ENCODE results near the gene ZMYND8. TPM values are rescaled to one million over a fixed set of nuclear protein-coding genes. Genes with fewer than 3 reads are reported as not detected.

Gene ZMYND8
- total RNA-seq, 1 donor from 2014 or later, result 109 TPM

DNA sequence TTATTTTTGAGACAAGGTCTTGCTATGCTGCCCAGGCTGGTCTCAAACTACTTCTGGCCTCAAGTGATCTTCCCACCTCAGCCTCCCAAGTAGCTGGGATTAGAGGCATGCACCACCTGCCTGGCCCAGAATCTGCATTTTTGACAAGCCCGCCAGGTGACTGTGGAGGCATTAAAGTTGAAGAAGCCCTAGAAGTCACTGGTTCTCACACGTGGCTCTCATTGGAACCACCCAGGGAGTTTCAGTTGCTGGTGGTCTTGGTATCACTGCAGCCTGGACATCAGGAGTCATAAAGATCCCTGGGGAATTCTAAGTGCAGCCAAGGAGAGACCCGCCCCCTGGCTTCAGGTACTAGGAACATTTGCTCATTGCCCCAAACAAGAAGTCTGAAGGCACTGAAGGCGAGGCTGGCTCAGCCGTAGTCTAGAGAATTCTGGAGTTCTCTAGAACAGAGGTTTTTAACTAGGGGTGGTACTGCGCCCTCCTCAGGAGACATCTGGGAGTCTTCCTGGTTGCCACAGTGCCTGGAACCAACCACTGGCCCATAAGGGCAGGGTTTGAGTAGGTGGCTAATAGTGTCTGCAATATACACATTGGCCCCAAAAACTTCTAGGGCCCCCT, 182.8 kb downstream of the ZMYND8 start:
- peaks cover 6% of the 10 kb centered on the region for H3K27me3 Mint-ChIP-seq (ENCODE audit: unreplicated experiment)
- DNase-seq (ENCODE audit: low spot score), result no peak

GRCh38 chr20:47172579-47172978, 183.9 kb downstream of the ZMYND8 start:
- Mint-ChIP-seq H3K27ac (ENCODE audit: unreplicated experiment) (no peak overlapping the region), H3K4me3 (ENCODE audit: unreplicated experiment) (no peak overlapping the region), H3K27me3 (ENCODE audit: unreplicated experiment) (peaks cover 6% of the 10 kb centered on the region), H3K36me3 (ENCODE audit: low read depth, unreplicated experiment) (no peaks in the 10 kb centered on the region), H3K9me3 (ENCODE audit: unreplicated experiment) (no peaks in the 10 kb centered on the region), H3K4me1 (ENCODE audit: unreplicated experiment) (peaks cover 6% of the 10 kb centered on the region)
- TF ChIP-seq, protein P1, sequence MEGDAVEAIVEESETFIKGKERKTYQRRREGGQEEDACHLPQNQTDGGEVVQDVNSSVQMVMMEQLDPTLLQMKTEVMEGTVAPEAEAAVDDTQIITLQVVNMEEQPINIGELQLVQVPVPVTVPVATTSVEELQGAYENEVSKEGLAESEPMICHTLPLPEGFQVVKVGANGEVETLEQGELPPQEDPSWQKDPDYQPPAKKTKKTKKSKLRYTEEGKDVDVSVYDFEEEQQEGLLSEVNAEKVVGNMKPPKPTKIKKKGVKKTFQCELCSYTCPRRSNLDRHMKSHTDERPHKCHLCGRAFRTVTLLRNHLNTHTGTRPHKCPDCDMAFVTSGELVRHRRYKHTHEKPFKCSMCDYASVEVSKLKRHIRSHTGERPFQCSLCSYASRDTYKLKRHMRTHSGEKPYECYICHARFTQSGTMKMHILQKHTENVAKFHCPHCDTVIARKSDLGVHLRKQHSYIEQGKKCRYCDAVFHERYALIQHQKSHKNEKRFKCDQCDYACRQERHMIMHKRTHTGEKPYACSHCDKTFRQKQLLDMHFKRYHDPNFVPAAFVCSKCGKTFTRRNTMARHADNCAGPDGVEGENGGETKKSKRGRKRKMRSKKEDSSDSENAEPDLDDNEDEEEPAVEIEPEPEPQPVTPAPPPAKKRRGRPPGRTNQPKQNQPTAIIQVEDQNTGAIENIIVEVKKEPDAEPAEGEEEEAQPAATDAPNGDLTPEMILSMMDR (IDR thresholded peaks at IDR 0.05; ENCODE audit: unreplicated experiment), result no peak
- DNase-seq (ENCODE audit: low spot score), result no peak

More for the DNA sequence above, 182.8 kb downstream of the ZMYND8 start:
- Mint-ChIP-seq H3K4me1 (ENCODE audit: unreplicated experiment) (peaks cover 6% of the 10 kb centered on the region), H3K9me3 (ENCODE audit: unreplicated experiment) (no peaks in the 10 kb centered on the region), H3K4me3 (ENCODE audit: unreplicated experiment) (no peak overlapping the region), H3K27ac (ENCODE audit: unreplicated experiment) (no peak overlapping the region), H3K36me3 (ENCODE audit: low read depth, unreplicated experiment) (no peaks in the 10 kb centered on the region)
- TF ChIP-seq, protein P1 (IDR thresholded peaks at IDR 0.05; ENCODE audit: unreplicated experiment), result no peak

GRCh38 chr20:47167846-47168245, 188.7 kb downstream of the ZMYND8 start:
- Mint-ChIP-seq H3K27ac (ENCODE audit: unreplicated experiment) (no peak overlapping the region), H3K4me1 (ENCODE audit: unreplicated experiment) (no peaks in the 10 kb centered on the region), H3K36me3 (ENCODE audit: low read depth, unreplicated experiment) (no peaks in the 10 kb centered on the region), H3K27me3 (ENCODE audit: unreplicated experiment) (peaks cover 9% of the 10 kb centered on the region), H3K4me3 (ENCODE audit: unreplicated experiment) (no peak overlapping the region), H3K9me3 (ENCODE audit: unreplicated experiment) (no peaks in the 10 kb centered on the region)
- no peak for DNase-seq (ENCODE audit: low spot score)
- TF ChIP-seq, protein P1 (IDR thresholded peaks at IDR 0.05; ENCODE audit: unreplicated experiment), result no peak

- TF ChIP-seq, protein P1 (IDR thresholded peaks at IDR 0.05; ENCODE audit: unreplicated experiment), result no peak
- H3K4me1 Mint-ChIP-seq (ENCODE audit: unreplicated experiment), result no peaks in the 10 kb centered on the region
- H3K36me3 Mint-ChIP-seq (ENCODE audit: low read depth, unreplicated experiment), result no peaks in the 10 kb centered on the region
- H3K27ac Mint-ChIP-seq (ENCODE audit: unreplicated experiment), result no peak overlapping the region
- no peaks in the 10 kb centered on the region for H3K9me3 Mint-ChIP-seq (ENCODE audit: unreplicated experiment)
- DNase-seq (ENCODE audit: low spot score), result no peak
- H3K27me3 Mint-ChIP-seq (ENCODE audit: unreplicated experiment), result peaks cover 6% of the 10 kb centered on the region
- H3K4me3 Mint-ChIP-seq (ENCODE audit: unreplicated experiment), result no peak overlapping the region
Measured at GRCh38 chr20:47165376-47165865, 191.1 kb downstream of the ZMYND8 start.

DNA sequence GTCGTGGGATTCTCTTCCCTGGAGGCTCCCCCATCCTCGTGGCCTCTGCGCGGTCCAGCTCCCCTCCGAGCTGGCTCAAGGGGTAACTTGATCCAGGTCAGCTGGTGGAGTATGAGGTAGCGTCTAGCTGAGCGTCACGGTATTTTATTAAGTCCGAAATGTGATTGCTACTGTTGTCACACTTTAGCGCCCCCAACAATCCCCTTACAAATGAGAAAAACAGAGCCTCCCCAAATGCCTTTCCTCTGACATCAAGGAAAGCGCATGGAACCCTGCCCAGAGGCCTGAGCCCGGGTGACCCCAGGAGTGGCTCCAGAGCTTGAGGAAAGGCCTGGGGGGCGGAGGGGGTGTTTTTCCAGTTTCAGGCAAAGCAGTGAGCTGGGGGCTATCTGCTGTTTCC, 192.4 kb downstream of the ZMYND8 start:
- no peaks in the 10 kb centered on the region for H3K9me3 Mint-ChIP-seq (ENCODE audit: unreplicated experiment)
- no peaks in the 10 kb centered on the region for H3K4me1 Mint-ChIP-seq (ENCODE audit: unreplicated experiment)
- TF ChIP-seq, protein P1 (IDR thresholded peaks at IDR 0.05; ENCODE audit: unreplicated experiment), result no peak
- H3K27me3 Mint-ChIP-seq (ENCODE audit: unreplicated experiment), result peaks cover 8% of the 10 kb centered on the region
- H3K36me3 Mint-ChIP-seq (ENCODE audit: low read depth, unreplicated experiment), result no peaks in the 10 kb centered on the region
- no peak overlapping the region for H3K4me3 Mint-ChIP-seq (ENCODE audit: unreplicated experiment)
- DNase-seq (ENCODE audit: low spot score), result no peak
- no peak overlapping the region for H3K27ac Mint-ChIP-seq (ENCODE audit: unreplicated experiment)
